WERI-Rb-1 (cell line): ENCODE measurements around the gene FUOM.
A peak's percentile ranks its signal among the peaks of the same experiment; 100 is the strongest.

ENCODE experiments used
- DNase-seq: peaks from one replicate; pipeline ENCODE4 v3.0.0-alpha.2; 2020
- H3K27ac ChIP-seq: fragments of 250-450 bp; sonication (Bioruptor Pico); 2 replicates; pipeline ENCODE4 v1.5.1; 2020; ENCODE audit warnings: mild to moderate bottlenecking, moderate library complexity
- H3K27me3 ChIP-seq: fragments of 250-450 bp; sonication (Bioruptor Pico); 2 replicates; pipeline ENCODE4 v1.5.1; 2021; ENCODE audit warnings: mild to moderate bottlenecking, low read depth, moderate library complexity; ENCODE audit not compliant: insufficient read depth, severe bottlenecking
- H3K36me3 ChIP-seq: fragments of 250-450 bp; sonication (Bioruptor Pico); 2 replicates; pipeline ENCODE4 v1.5.1; 2020; ENCODE audit warnings: mild to moderate bottlenecking, moderate library complexity
- H3K4me3 ChIP-seq: 2 replicates; pipeline ENCODE4 v1.5.1; 2011; ENCODE audit warnings: low read depth, mild to moderate bottlenecking, control low read depth, low read length
- H3K9me3 ChIP-seq: fragments of 250-450 bp; sonication (Bioruptor Pico); 2 replicates; pipeline ENCODE4 v1.5.1; 2021; ENCODE audit warnings: mild to moderate bottlenecking, moderate library complexity; ENCODE audit not compliant: severe bottlenecking
- CTCF ChIP-seq: IDR thresholded peaks from 2 replicates; pipeline ENCODE4 v1.5.1; 2011; ENCODE audit warnings: low read depth, mild to moderate bottlenecking, control low read depth, inconsistent platforms, low read length

Gene FUOM

DNA sequence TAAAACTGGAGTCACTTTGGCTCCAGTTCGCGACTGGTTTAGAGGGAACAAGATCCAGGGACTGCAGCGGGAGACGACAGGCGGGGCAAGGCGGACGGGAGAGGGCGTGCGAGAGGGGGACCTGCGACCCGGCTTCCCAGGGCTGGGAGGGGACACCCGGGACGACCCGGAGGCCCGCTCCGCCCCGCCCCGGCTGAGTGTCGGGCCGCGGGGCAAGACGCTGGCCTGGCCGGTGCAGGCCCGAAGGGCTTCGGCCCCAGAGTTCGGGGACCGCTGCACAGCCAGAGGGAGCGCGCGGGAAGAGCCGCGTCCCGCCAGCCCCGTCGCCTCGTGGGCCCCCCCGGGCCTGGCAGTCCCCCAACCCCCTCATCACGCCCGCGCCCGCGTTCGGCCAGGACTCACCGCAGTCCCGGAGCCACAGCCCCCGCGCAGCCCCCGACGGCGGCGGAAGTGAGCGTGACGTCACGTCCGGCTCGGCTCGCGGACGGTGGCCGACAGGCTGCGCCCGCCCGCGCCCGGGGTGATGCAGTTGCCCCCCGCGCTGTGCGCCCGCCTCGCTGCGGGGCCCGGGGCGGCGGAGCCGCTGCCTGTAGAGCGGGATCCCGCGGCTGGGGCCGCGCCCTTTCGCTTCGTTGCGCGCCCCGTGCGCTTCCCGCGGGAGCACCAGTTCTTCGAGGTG is 49.3 kb downstream of the FUOM start, which contains the start of the genes TUBGCP2 and ZNF511:
TUBGCP2 (minus strand) TSS at position 452 of the 679 bp plus-strand sequence. CDS start 5,931 bp downstream, outside the sequence.
ZNF511 (plus strand) TSS at position 494 of the 679 bp plus-strand sequence; CDS start at position 524, 30 bp downstream.
- 0 out of 2 replicates have a peak, but pooled peaks have one; percentile 10 for TF ChIP-seq CTCF
- peak within 1 kb of the TSS; percentile 96 for H3K27ac ChIP-seq
- DNase-seq, result peak; percentile 81
- H3K4me3 ChIP-seq, result peak within 1 kb of the TSS; percentile 83
- H3K36me3 ChIP-seq, result peaks cover 27% of the 10 kb centered on the region
- H3K9me3 ChIP-seq, result no peaks in the 10 kb centered on the region
- H3K27me3 ChIP-seq, result no peaks in the 10 kb centered on the region

DNA sequence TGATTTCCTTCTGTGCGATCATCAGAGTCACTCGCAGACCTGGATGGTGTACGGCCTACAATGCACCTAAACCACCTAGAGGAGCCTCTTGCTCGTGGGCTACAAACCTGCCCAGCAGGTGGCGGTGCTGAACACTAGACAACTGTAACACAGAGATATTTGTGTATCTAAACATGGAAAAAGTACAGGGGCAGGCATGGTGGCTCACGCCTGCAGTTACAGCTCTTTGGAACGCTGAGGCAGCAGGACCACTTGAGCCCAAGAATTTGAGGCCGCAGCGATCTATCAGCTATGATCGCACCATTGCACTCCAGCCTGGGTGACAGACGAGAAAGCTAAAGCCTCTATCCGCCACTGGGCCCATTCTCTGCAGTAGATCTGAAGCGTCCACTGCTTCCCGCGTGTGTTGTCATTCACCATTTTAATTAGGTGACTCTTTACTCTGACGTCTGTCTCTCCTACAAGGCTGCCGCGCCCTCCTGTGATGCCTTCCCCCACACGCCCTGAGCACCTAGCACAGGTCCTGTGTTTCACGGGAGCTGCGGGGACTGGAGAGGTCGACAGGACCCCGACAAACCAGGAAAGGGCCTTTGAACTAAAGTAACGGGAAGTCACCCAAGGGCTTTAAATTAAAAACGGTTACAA is 49.9 kb downstream of the FUOM start:
- peaks cover 27% of the 10 kb centered on the region for H3K36me3 ChIP-seq

GRCh38 chr10:133306941-133307379 is 50.9 kb downstream of the FUOM start:
- no peak for TF ChIP-seq CTCF
- H3K36me3 ChIP-seq, result peaks cover 27% of the 10 kb centered on the region
- no peaks in the 10 kb centered on the region for H3K9me3 ChIP-seq
- no peak overlapping the region for H3K27ac ChIP-seq
- no peak for DNase-seq
- H3K27me3 ChIP-seq, result no peaks in the 10 kb centered on the region
- no peak overlapping the region for H3K4me3 ChIP-seq

More for the DNA sequence above, 49.9 kb downstream of the FUOM start:
- Histone ChIP-seq H3K27ac (peak overlapping the region; percentile 96), H3K4me3 (peak overlapping the region; percentile 83), H3K27me3 (no peaks in the 10 kb centered on the region), H3K9me3 (no peaks in the 10 kb centered on the region)
- TF ChIP-seq CTCF, result peak; percentile 80
- peak; percentile 88 for DNase-seq

GRCh38 chr10:133306097-133306476 is 51.7 kb downstream of the FUOM start:
- Histone ChIP-seq H3K9me3 (no peaks in the 10 kb centered on the region), H3K36me3 (peaks cover 21% of the 10 kb centered on the region), H3K27me3 (no peaks in the 10 kb centered on the region), H3K4me3 (no peak overlapping the region), H3K27ac (no peak overlapping the region)
- TF ChIP-seq CTCF, result no peak
- DNase-seq, result no peak
